Smooth muscle cell of the brain vasculature (primary cell): ENCODE data around the gene RIPOR3.
A peak's percentile ranks its signal among the peaks of the same experiment; 100 is the strongest.
"Not testable (repeated sequence)": the region's sequence is repeated elsewhere in the genome, so short reads cannot be mapped to it uniquely, and the experiment has no call there.

Experiments
- DNase-seq: peaks from one replicate; pipeline ENCODE4 v3.0.0-alpha.2; 2012; ENCODE audit warnings: low read depth, low spot score

Gene RIPOR3

DNA sequence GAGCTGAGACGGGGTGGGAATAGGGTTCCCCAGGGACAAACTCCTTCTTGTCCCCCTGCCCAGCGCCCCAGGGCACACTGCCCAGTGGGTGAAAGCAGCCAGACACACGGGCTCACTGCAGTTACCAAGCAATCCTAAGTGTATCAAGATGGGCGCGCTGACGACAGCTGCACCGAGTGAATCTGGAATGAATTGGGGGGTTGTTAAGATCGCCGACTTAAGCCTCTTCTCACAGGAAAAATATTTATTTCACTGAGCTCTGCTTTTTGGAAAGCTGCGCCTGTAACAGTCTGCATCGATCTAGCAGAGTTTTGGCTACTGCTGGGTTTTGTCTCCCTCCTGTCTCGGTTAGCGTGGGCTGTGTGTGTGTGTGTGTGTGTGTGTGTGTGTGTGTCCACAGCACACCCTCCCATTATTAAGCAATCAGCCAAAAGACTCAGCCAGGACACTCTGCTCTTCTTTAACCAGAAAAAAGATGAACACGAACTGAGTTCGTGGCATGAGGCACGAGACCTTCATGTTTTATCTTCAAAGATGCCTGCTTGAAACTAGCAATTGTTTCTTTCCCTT lies 35.9 kb downstream of the RIPOR3 start:
- no peak for DNase-seq

GRCh38 chr20:50654904-50655303 lies 36.4 kb downstream of the RIPOR3 start:
- no peak for DNase-seq

DNA sequence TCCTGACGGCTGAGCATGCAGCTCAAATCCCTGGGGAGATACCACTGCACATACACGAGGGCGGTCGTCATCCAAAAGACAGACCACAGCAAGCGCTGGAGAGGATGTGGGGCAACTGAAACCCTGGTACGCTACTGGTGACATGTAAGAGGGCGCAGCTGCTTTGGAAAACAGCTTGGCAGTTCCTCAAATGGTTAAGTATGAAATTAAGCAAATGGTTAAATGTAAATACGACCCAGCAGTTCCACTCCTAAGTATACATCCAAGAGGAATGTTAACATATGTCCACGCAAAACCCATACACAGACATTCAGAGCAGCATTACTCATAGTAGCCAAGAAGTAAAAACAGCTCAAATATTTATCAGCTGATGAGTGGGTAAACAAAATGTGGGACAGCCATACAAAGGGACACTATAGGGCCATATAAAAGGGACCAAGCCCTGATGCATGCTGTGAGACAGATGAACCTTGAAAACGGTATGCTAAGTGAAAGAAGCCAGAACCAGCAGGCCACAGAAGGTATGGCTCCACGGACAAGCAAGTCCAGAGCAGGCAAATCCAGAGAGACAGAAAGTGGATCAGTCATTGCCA lies 38.5 kb downstream of the RIPOR3 start:
- DNase-seq = no peak

GRCh38 chr20:50651676-50652075 lies 39.7 kb downstream of the RIPOR3 start:
- DNase-seq = no peak

- no peak for DNase-seq
These were observed 41.8 kb downstream of the RIPOR3 start for GRCh38 chr20:50649590-50649989.

DNA sequence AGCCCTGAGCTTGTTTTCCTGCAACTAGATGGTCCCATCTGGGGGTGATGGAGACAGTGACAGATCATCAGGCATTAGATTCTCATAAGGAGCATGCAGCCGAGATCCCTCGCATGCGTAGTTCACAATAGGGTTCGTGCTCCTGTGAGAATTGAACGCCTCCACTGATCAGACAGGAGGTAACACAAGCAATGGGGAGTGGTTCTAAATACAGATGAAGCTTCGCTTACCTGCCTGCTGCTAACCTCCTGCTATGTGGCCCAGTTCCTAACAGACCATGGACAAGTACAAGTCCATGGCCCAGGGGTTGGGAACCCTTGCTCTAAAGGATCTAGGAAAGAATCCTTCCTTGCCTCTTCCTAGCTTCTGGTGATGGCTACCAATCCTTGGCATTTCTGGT lies 42.7 kb downstream of the RIPOR3 start:
- DNase-seq = no peak

- DNase-seq = no peak
These were observed 44.8 kb downstream of the RIPOR3 start for GRCh38 chr20:50646483-50646996.

DNA sequence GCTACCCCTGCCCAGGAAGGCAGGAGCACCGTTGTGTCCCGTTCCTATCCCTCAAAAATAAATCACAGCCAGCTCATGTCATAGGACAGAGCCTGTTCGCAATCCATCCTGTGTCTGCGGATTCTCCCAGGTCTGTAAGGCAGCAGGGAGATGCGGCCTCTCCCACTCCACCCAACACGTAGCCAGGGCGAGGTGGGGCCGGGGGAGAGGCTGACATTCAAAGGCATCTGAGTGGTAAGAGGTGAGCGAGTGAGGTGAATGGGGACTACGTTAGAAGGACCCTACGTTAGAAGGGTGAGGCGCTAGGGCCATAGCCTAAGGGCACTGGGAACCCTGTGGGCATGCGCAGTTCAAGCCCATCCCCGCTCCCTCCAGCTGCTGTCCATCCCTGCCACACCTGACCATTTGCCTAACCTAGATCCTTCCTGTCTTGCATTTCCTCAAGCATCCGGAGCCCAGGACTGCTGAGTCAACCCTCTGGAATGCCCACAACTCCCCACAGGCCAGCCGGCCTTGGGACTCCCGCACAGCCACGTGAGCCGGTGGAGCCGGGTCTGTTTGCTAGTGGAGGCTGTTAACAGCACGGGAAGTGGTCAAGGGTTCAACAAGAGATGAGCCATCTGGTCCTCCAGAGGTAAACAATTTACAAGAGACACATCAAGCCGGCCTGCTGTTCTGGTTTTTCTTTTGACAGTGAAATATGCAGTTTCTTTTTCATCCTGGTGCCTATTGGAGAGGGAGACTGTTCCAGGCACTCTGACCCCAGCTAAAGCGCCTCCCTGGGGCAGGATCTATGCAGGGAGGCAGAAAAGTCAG lies 45.9 kb downstream of the RIPOR3 start:
- DNase-seq = peak; percentile 94

DNA sequence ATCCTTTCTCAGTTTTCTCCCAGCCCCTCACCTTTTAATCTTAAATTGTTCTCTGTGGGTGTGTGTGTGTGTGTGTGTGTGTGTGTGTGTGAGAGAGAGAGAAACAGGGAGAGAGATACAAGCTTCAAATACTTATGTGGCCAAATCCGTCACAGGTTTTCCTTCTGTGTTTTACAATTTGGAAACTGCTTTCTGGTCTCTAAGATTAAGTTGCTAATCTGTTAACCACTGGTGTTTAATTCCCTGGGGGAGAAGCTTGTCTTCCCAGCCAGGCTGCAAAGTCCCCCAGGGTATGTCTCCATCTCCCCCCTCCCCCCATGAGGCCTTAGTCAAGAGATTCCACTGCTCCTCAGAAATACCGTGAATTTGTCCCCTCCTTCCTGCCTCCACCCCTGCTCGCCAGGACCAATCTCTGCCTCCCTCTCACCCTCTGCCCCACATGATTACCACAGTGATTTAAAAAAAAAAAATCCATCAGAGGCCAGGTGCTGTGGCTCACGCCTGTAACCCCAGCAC lies 49.0 kb downstream of the RIPOR3 start:
- no peak for DNase-seq

- DNase-seq = not testable (repeated sequence)
These were observed 49.6 kb downstream of the RIPOR3 start for GRCh38 chr20:50641625-50642287.

DNA sequence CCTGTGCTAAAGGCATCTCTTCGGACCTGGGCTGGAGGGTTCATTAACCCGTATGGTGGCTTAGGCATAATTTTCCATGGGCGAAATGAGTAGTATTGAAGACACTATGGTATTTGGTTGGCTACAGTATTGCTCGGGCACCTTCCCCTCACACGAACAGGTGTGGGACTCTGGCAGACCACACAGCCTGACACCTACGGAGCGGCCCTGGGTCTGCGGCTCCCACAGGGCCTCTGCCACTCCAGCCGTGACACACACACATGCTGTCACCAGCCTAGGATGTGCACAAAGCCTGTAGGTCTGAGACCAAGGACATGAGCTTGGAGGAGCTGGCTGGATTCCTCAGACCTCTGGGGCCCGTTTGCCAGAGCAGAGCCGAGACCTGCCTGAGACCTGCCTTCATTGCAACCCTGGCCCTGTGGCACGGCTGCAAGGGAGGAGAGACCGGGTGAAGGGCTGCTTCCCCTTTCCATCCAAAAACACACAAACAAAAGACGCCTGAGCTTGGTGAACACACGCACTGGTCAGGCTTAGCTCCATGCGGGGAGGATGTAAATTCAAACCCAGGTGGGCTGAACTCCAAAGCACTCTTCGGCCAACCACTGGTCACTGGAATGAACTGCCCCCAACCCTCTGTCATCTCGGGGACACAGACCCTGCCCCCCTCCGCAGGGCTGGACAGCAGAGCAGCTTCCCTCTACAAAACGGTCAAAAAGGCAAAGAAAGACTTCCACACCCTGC lies 51.2 kb downstream of the RIPOR3 start:
- not testable (repeated sequence) for DNase-seq

GRCh38 chr20:50638015-50638847 lies 53.1 kb downstream of the RIPOR3 start:
- DNase-seq = not testable (repeated sequence)

GRCh38 chr20:50636601-50637540 lies 54.5 kb downstream of the RIPOR3 start:
- no peak for DNase-seq

DNA sequence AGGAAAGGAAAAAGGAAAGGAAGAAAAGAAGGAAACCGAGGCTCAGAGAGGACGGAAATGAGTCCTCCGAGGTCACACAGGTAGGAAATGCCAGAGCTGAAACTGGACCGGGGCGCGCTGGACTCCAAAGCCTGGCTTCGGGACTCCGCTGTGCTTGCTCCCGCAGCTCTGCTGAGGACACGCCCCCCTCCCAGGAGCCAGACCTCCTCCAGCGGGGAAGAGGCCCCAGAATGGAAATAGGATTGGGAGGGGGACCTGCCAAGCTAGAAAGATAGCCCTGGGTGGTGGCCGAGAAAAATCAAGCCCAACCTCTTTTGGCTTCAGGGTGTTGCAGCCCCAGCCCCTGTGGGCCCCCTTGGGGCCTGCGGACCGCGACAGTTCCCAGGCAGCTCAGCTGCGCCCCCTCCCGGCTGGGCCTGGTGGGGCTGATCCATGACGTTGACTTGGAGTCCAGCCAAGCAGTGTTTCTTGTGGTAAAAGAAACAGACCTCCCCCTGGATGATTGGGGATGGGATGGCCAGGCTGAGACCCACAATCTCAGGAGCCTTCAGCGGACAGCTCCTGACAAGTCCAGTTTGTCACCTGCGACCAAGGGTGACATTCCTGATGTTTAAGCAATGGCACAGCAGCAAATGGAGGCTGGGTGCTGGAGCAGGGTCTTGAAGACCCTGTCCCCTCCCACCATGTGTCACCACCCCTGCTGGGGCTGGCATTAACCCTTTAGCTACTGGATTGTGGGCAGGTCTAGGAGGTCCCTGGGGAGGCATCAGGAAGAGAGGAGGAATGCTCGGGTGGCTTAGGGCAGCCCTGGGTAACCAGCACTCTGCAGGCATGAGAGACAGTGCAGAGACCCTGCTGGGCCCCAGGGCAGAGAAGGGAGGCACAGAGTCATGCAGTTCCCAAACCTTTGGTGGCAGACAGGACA lies 55.4 kb downstream of the RIPOR3 start:
- DNase-seq = no peak

DNA sequence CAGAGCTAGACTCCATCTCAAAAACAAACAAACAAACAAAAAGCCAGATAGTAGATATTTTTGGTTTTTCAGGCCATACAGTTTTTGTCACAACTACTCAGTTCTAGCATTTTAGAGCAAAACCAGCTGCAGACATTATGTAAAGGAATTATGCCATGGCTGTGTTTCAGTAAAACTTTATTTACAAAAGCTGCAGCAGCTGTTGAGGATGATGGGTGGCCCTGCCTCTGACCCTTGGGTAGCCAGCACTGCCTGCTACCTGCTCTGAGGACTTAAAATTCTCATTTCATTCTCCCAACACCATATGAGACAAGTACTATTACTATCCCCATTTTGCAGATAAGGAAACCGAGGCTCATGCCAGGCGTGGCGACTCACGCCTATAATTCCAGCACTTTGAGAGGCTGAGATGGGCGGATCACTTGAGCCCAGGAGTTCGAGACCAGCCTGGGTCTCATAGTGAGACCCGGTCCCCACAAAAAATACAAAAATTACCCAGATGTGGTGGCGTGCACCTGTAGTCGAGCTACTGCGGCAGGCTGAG lies 56.3 kb downstream of the RIPOR3 start:
- no peak for DNase-seq

DNA sequence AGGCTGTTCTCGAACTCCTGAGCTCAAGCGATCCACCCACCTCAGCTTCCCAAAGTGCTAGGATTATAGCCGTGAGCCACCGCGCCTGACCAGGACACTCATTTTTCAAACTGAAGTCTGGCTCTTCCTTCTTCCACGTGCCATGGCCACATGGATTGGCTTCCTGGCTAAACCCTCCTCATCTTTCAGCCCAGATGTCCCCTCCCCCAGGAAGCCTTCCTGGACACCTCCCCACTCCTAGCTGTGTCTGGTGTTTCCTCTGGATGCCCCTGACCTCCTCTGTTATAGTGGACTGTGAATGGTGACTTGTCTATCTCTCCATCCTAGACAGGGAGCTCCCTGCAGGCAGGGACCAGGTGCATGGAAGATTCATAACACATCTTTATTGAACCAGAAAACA lies 57.2 kb downstream of the RIPOR3 start:
- no peak for DNase-seq

DNA sequence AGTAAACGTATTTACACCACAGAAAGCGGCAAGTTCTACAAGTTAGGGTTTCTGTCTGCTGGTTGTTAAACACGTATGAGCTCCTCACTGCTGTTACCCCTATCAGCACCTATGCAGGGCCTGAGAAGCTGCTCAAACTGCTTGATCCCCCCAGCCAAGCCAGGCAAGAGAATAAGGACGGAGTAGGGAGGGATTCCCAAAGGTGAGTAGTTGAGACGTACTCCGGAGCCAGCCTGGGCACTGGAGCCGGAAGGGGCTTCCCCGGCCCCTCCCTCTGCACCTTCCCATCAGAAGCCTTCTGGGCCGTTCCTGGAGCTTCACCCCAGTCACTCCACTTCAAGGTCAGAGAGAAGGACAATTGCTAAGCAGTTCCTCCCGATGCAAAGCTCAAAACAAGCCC lies 58.0 kb downstream of the RIPOR3 start:
- no peak for DNase-seq

GRCh38 chr20:50632701-50633100 lies 58.6 kb downstream of the RIPOR3 start:
- no peak for DNase-seq
